NCI-H187 (cell line): ENCODE results near the gene MYMK.

Experiments
- DNase-seq, 2 experiments: peaks; one replicate each; lab custom pipeline; 2025; lab: John Stamatoyannopoulos, UW

The MYMK gene

GRCh38 chr9:133535306-133535877 lies 10.6 kb upstream of the MYMK start:
- DNase-seq = no peak

GRCh38 chr9:133534346-133535291 lies 9.9 kb upstream of the MYMK start, which contains the start of gene ADAMTSL2:
Gene ADAMTSL2 (plus strand): TSS chr9:133534704. CDS start chr9:133536713, 2,009 bp downstream.
- DNase-seq = peak in 1 of 2 experiments; percentile 51

- no peak for DNase-seq
These were observed 9.1 kb upstream of the MYMK start for GRCh38 chr9:133533857-133534256.

DNA sequence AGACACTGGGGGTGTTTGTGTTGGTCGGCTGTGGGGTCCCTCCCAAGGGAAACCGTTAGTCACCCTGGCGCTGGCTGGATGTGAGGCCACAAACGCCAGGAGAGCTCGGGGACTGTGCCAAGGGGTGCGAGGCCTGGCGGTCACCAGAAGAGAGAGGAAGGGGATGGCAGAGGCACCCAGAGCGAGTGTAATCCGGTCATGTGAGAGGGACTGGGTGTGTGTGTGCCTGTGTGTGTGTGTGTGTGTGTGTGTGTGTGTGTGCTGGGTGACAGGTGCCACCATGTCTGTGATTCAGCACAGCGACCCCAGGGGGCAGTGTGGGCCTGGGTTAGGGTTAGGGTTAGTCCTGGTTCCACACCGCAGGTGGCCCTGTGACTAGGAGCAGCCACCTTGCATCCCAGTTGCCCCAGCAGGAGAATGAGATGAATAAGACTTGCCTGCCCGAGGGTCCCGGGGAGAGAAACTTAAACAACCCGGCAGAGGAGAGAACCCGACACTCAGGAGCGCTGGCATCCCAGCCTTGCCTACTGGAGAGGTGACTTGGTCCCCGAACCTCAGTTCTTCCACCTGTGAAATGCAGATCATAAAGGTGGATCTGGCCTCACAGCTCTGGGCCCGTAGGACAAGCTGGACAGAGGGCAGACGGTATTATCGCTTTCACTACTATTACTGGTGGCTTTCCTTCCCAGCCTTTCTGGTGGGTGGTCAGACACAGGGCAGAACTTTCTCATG lies 8.3 kb upstream of the MYMK start:
- peak; percentile 26 to 60 for DNase-seq

DNA sequence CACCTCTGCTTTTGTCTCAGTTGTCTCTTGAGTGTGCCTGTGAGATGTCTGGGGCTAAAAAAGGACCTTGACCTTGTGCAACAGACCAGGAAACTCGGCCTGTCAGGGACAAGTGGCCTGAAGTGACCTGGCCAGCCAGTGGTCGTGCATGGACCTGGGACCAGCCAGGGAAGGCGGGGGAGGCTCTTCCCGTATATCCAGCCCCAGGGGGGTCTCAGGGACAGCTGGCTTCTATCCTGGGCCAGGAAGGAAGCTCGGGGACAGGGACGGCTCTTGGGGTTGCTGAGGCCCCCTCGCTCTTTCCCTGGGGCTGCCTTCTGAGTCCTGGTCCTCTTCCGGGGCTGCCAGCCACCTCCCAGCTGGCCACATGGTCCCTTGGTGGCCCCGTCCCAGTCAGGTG lies 6.5 kb upstream of the MYMK start:
- no peak for DNase-seq

GRCh38 chr9:133529874-133530273 lies 5.1 kb upstream of the MYMK start:
- DNase-seq = no peak

DNA sequence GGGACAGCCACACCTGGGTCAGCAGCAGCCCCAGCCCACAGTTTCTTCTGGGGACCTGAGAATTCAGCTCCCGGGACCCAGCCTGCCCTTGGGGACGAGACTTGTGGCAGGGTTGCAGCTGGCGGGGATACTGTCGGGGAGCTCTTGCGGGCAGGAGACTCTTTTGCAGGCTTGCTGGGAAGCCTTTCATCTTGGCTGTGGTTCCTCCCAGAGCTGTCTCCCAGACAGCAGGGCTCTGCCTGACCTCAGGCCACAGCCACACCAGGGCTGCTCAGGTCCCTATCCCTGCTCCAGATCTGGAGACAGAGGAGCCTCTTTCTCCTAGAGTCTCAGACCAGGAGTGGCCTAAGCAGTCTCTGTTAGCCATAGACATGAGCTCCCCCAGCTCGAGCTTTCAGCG lies 4.7 kb upstream of the MYMK start:
- no peak for DNase-seq

DNA sequence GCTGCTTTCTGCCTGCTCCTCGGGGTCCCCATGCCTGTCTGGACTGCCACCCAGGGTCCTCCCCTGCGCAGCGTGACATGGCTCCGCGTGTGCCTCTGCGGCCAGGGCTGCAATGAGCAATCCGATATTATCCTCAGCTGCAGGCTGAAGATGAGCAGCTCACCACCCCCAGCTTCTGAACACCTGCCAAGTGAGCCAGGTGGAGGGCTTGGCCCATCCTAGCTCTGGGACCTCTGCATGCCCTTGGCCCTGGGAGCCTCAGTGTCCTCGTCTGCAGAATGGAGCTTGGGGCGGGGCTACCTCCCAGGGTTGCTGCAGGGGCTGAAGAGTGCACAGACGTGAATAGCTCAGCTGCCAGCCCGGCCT lies 4.1 kb upstream of the MYMK start:
- no peak for DNase-seq

- no peak for DNase-seq
These were observed 3.5 kb upstream of the MYMK start for GRCh38 chr9:133528001-133528875.

- DNase-seq = no peak
These were observed 2.7 kb upstream of the MYMK start for GRCh38 chr9:133527444-133527920.

DNA sequence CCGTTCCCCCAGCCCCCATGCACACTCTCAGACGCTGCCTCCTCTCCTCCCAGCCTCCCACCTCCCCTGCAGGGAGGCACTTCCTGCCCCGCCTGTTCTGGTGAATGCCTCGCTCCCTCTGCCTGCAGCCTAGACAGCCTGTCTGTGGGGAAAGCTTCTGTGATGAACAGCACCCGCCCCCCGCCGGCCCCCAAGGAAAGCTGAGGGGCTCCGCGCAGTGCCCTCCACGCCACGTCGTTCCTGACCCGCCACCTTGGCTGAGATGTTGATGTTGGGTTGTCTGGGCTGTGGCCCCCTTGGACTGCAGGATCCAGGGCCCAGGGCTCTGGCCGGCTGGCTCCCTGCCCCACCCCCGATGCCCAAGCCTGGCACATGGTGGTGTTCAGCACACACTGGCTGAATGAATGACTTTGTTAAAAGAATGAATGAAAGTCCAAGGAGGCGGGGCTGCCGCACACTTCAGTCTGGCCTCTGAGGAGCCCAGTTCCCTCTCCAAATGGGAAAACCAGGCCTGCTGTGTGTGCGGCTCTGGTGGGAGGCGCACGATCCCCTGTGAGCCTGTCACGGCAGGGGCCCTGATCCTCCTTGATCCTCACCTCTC lies 2.1 kb upstream of the MYMK start:
- no peak for DNase-seq

- DNase-seq = no peak
These were observed 918 bp upstream of the MYMK start for GRCh38 chr9:133525677-133526076.

DNA sequence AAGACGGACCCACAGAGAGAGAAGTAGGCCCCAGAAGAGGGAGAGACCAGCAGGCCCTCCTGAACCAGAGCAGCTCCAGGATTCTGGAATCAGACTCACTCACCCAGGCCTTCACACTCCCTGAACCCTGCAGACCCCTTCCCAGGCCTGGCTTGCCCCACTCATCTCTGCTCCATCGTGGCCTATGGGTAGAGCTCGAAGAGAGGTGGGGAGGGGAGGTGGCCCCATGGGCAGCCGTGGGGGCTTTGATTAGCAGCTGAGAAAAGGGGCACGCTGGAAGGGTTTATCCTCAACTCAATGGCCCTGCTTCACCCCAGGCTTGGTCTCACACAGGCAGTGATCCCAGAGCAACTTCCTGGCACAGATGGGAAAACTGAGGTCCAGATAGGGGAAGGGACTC lies 613 bp downstream of the MYMK start:
- DNase-seq = no peak

- no peak for DNase-seq
These were observed 1.7 kb downstream of the MYMK start for GRCh38 chr9:133523106-133523505.

GRCh38 chr9:133522073-133522910 lies 2.5 kb downstream of the MYMK start:
- peak in 1 of 2 experiments; percentile 15 for DNase-seq

DNA sequence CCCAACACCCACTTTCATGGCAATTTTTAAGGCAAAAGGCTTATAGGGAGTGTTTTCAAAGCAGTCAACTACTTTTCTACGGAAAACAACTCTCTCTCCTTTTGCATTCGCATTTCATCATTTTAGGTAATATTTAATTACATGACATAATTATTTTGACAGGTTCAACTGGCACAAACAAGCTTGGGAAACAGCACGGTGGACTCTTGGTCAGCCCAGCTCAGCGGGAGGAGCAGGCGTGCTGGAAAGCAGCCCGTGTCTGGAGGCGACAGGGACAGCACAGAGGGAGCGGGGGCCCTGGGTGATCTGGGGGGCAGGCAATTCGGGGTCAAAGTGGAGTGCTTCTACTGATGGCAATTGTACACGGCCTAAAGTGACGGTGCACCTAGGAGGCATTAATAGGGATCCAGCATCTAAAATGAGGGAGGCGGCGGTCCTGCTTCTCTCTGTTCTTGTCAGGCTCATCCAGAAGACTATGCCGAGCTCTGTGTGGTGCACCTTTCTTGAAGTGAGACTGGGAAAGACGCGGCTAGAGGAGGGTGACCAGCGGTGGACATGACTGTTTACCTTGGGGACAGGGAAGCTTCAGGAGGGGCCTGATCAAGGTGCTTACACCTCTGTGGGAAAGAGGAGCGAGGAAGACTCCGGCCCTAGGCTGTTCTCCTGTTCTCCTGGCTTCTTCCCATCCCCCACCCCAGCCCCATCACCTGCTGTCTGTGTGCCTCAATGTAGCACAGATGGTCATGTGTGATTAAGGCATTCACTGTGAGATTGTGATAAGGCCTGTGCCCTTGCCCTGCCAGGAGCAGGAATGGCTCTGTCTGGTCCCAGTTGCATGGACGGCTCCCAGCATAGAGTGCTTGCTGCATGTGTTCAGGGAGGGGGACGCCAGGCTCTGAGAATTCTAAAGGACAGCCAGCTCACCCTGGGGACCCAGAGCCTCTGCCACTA lies 3.4 kb downstream of the MYMK start:
- DNase-seq = no peak

GRCh38 chr9:133520121-133520835 lies 4.5 kb downstream of the MYMK start:
- no peak for DNase-seq

DNA sequence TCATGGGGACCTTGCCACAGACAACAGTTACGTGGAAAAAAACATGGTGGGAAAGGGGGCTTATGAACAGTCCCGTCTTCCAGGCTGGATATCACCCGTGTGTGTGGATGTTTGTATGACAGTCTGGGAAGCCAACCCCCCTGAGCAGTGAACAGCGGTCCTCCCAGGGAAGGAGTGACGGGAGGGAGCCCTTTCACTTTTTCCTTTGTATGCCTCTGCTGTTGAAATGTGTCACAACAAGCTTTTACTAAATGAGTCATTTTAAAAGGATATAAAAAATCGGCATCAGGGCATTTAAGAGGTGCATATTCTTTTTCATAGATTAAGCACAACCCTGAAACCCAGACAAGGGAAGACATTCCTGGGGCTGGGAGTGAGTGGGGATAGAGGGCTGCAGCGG lies 5.1 kb downstream of the MYMK start:
- no peak for DNase-seq
